WTC11 (cell line): ENCODE measurements around the gene ELK3.

Experiments used
- ATF3 ChIP-seq: sonication (generic); formaldehyde crosslinking; conservative IDR thresholded peaks from 2 replicates; pipeline ENCODE4 v1.8.1; 2022; ENCODE audit warnings: mild to moderate bottlenecking, missing genetic modification reagents
- CREM ChIP-seq: sonication (generic); formaldehyde crosslinking; IDR thresholded peaks from 2 replicates; pipeline ENCODE4 v1.8.1; 2022; ENCODE audit warnings: mild to moderate bottlenecking, missing genetic modification reagents, moderate library complexity

GRCh38 chr12:96194971-96195844 is 1.0 kb downstream of the ELK3 start:
- no peak for TF ChIP-seq ATF3 (CRISPR knock-in tag)
- TF ChIP-seq CREM: no peak
